Measurements from ENCODE around the gene NIPAL1. TPM values are rescaled to one million over a fixed set of nuclear protein-coding genes. Genes with fewer than 3 reads are reported as not detected.

The NIPAL1 gene
- total RNA-seq, 1 donor from 2014 or later = 0.48 TPM

- intact Hi-C loops (cut with micrococcal nuclease) = no loop called here
Observed at GRCh38 chr4:48025005-48025404, 8.4 kb downstream of the NIPAL1 start.

GRCh38 chr4:48027653-48028052 is 11.1 kb downstream of the NIPAL1 start:
- intact Hi-C loops (cut with micrococcal nuclease) = no loop called here

- intact Hi-C loops (cut with micrococcal nuclease) = no loop called here
Observed at GRCh38 chr4:48028696-48029095, 12.1 kb downstream of the NIPAL1 start.

- intact Hi-C loops (cut with micrococcal nuclease) = no loop called here
Observed at GRCh38 chr4:48030470-48030869, 13.9 kb downstream of the NIPAL1 start.

- intact Hi-C loops (cut with micrococcal nuclease) = no loop called here
Observed at GRCh38 chr4:48031802-48032525, 15.4 kb downstream of the NIPAL1 start.

- intact Hi-C loops (cut with micrococcal nuclease) = no loop called here
Observed at GRCh38 chr4:48032721-48033120, 16.1 kb downstream of the NIPAL1 start.

GRCh38 chr4:48033412-48033811 is 16.8 kb downstream of the NIPAL1 start:
- intact Hi-C loops (cut with micrococcal nuclease) = no loop called here

- intact Hi-C loops (cut with micrococcal nuclease) = loop anchor here (1.0 kb wide), 2 partner anchors 53 to 107 kb away; no protein-coding TSS in a partner anchor
Observed at GRCh38 chr4:48033825-48034413, 17.3 kb downstream of the NIPAL1 start.

- intact Hi-C loops (cut with micrococcal nuclease) = no loop called here
Observed at GRCh38 chr4:48035952-48036351, 19.4 kb downstream of the NIPAL1 start.

- intact Hi-C loops (cut with micrococcal nuclease) = no loop called here
Observed at GRCh38 chr4:48037117-48037462, 20.5 kb downstream of the NIPAL1 start.

GRCh38 chr4:48038666-48039065 is 22.1 kb downstream of the NIPAL1 start:
- intact Hi-C loops (cut with micrococcal nuclease) = no loop called here

- intact Hi-C loops (cut with micrococcal nuclease) = no loop called here
Observed at GRCh38 chr4:48039561-48039960, 23.0 kb downstream of the NIPAL1 start.

GRCh38 chr4:48041535-48042137 is 25.1 kb downstream of the NIPAL1 start:
- intact Hi-C loops (cut with micrococcal nuclease) = loop anchor here (10.0 kb wide), 1 partner anchor 223 kb away; the partner anchor contains the start of gene TEC

GRCh38 chr4:48042979-48043461 is 26.4 kb downstream of the NIPAL1 start:
- intact Hi-C loops (cut with micrococcal nuclease) = loop anchor here (10.0 kb wide), 1 partner anchor 222 kb away; the partner anchor contains the start of gene TEC

- intact Hi-C loops (cut with micrococcal nuclease) = loop anchor here (10.0 kb wide), 1 partner anchor 221 kb away; the partner anchor contains the start of gene TEC
Observed at GRCh38 chr4:48043504-48043903, 26.9 kb downstream of the NIPAL1 start.

- intact Hi-C loops (cut with micrococcal nuclease) = loop anchor here (10.0 kb wide), 1 partner anchor 221 kb away; the partner anchor contains the start of gene TEC
Observed at GRCh38 chr4:48044298-48044697, 27.7 kb downstream of the NIPAL1 start.

- intact Hi-C loops (cut with micrococcal nuclease) = loop anchor here (5.0 to 10.0 kb wide), 2 partner anchors 81 to 219 kb away; partner anchors contain the start of gene TEC
Observed at GRCh38 chr4:48046059-48046458, 29.5 kb downstream of the NIPAL1 start.

GRCh38 chr4:48047421-48047844 is 30.9 kb downstream of the NIPAL1 start:
- intact Hi-C loops (cut with micrococcal nuclease) = loop anchor here (5.0 to 10.0 kb wide), 2 partner anchors 80 to 217 kb away; partner anchors contain the start of gene TEC

GRCh38 chr4:48047896-48048295 is 31.3 kb downstream of the NIPAL1 start:
- intact Hi-C loops (cut with micrococcal nuclease) = loop anchor here (5.0 to 10.0 kb wide), 2 partner anchors 79 to 217 kb away; partner anchors contain the start of gene TEC

- intact Hi-C loops (cut with micrococcal nuclease) = loop anchor here (5.0 to 10.0 kb wide), 2 partner anchors 78 to 215 kb away; partner anchors contain the start of gene TEC
Observed at GRCh38 chr4:48049483-48049882, 32.9 kb downstream of the NIPAL1 start.

- intact Hi-C loops (cut with micrococcal nuclease) = no loop called here
Observed at GRCh38 chr4:48051078-48051477, 34.5 kb downstream of the NIPAL1 start.
